ENCODE data around the gene SPOCK1.
"Not testable (repeated sequence)": the region's sequence is repeated elsewhere in the genome, so short reads cannot be mapped to it uniquely, and the experiment has no call there.

SPOCK1 gene

DNA sequence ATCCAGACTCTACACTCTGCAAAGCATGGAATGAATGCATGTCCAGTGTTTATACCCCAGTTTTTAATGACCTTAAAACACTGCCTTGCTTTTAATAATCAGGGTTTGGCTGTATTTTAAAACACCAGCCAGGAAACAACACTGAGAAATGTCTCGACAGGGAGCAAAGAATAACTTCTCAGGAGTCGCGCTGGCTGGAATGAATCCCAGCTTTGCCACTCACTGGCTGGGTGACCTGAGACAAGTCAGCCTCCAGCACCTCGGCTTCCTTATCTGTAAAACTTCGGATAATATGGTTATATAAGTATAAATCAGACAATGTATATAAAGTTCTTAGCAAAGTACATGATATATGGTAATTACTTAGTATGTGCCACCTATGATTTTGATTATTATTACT lies 505.0 kb downstream of the SPOCK1 start:
- DNase-seq = no peak

DNA sequence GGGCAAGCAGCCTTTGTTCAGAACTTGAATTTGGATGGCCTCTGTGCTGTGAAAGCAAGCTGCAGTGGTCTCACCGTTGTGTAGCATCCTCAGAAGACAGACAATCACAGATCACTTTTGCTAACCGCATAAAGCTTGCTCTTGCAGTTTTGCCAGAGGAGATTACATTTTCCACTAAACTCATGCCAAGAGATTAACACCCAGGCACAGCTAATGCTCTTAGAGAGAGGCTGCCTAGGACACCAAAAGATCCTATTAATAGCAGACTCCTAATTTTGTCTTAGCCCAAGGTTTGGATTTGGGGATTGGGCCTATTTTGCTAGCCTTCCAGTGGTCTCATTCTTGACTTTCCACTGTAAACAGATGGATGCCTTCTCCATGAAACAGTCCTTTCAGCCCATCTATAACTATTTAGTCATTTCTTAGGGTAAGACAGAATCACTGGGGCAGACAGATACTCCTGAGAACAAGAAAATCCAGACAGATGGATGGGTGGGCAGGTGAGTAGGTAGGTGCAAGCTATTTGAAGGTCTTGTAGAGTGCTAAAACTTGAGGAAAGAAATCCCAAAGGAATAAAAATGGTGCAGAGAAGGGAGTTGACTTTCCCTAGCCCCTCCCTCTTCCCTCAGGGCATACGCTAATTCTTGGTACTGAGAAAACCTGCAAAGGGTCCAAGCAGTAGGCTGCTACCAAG lies 506.2 kb downstream of the SPOCK1 start:
- DNase-seq = no peak

DNA sequence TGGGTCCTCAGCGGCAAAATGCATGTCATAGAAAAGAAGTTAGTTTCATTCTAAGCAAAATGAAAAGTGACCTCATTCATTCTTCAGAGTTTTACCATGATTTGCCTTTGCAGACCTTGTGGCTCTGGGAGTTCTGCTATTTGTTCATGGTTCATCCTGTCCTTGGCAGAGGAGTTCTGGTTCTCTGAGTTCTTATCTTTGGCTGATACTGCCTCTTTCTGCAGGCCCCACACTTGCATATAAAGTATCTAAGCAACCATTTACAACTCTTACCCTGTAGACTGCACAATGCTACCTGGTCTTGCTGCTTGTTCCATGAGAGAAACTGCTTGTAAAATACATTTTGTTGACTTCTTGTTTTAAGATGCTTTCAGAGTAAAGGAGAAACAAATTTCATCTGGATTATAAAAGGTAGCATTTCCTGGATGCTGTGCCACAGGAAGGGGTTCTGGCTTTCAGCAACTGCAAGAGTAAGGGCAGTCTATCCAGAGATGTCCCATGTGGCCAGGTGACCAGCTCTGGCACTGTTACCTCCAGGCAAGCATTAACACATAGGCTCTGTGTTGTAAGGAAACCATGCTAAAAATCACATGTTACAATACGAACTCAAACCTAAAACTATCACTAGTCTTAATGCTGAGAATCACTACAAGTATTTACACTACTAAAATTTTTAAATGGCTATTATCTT lies 513.2 kb downstream of the SPOCK1 start:
- no peak for DNase-seq

GRCh38 chr5:136984772-136985446 lies 514.2 kb downstream of the SPOCK1 start:
- DNase-seq = no peak

- no peak for DNase-seq
Observed at GRCh38 chr5:136981936-136982335, 517.2 kb downstream of the SPOCK1 start.

DNA sequence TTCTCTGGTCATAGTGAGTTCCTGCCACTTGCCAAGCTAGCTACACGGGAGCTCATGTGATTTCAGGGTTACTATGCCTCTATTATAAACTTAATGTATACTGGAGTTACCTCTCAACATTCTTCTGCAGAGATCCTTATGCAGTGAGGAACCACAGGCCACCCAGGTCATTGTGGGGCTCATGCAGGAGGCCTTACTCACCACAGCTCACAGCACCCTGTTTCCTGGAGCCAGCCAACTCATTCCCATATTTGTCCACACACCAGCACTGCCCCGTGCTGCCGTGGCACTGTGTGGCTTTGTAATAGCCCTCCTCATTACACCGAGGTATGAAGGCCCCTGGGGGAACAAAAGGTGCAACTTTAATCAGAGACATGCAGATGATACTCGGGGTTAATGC lies 520.0 kb downstream of the SPOCK1 start:
- DNase-seq = no peak

- no peak for DNase-seq
Observed at GRCh38 chr5:136963504-136963903, 535.6 kb downstream of the SPOCK1 start.

DNA sequence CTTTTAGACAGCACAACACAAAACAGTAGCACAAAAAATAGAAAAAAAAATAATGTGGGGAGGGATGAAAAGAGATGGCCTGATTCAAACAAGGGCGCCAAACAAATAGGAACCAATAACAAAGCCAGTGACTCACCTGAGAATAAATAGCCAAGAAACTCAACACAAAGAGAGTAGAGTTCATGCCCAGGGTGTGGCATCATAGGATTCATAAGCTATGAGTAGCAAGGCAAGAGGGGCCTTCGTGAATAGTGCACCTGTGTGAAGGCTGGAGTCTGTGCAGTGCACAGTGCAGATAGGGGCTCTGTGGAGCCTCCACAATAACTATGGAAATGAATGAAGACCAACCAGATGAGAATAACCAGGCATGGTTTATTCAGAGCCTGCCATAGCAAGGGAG lies 541.7 kb downstream of the SPOCK1 start:
- no peak for DNase-seq

DNA sequence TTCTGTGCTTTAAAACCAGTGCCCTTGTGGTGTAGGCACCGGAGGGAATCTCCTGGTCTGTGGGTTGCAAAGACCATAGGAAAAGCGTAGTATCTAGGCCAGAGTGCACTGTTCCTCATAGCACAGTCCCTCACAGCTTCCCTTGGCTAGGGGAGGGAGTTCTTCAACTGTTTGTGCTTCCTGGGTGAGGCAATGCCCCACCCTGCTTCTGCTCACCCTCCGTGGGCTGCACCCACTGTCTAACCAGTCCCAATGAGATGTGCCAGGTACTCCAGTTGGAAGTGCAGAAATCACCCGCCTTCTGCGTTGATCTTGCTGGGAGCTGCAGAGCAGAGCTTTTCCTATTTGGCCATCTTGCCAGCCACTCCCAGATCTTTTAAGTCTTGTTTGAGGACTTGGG lies 545.0 kb downstream of the SPOCK1 start:
- DNase-seq = not testable (repeated sequence)

DNA sequence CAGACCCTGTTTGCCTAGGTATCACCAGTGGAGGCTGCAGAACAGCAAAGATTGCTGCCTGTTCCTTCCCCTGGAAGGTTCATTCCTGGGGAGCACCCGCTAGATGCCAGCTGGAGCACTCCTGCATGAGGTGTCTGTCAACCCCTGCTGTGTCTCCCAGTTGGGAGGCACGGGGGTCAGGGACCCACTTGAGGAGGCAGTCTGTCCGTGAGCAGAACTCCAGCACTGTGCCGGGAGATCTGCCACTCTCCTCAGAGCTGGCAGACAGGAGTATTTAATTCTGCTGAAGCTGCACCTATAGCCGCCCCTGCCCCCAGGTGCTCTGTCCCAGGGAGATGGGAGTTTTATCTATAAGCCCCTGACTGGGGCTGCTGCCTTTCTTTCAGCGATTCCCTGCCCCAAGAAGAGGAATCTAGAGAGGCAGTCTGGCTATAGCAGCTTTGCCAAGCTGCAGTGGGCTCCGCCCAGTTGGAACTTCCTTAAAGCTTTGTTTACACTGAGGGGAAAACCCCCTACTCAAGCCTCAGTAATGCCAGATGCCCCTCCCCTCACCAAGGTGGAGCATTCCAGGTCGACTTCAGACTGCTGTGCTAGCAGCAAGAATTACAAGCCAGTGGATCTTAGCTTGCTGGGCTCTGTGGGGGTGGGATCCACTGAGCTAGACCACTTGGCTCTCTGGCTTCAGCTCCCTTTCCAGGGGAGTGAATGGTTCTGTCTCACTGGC lies 545.6 kb downstream of the SPOCK1 start:
- not testable (repeated sequence) for DNase-seq

GRCh38 chr5:136927571-136927970 lies 571.6 kb downstream of the SPOCK1 start:
- DNase-seq = no peak

GRCh38 chr5:136926073-136926472 lies 573.1 kb downstream of the SPOCK1 start:
- DNase-seq = no peak

All from SHP77 (cell line).